ENCODE measurements around the gene DRC3.
"Not testable (repeated sequence)": the region's sequence is repeated elsewhere in the genome, so short reads cannot be mapped to it uniquely, and the experiment has no call there.

The DRC3 gene

GRCh38 chr17:17994271-17995069, 21.8 kb downstream of the DRC3 start:
- DNase-seq (ENCODE audit: low spot score): no peak

DNA sequence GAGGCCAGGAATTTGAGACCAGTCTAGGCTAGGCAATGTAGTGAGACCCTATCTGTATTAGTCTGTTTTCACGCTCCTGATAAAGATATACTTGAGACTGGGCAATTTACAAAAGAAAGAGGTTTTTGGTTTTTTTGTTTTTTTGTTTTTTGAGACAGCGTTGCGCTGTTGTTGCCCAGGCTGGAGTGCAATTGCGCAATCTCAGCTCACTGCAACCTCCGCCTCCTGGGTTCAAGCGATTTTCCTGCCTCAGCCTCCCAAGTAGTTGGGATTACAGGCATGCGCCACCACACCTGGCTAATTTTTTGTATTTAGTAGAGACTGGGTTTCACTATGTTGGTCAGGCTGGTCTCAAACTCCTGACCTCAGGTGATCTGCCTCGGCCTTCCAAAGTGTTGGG, 23.2 kb downstream of the DRC3 start:
- not testable (repeated sequence) for DNase-seq (ENCODE audit: low spot score)

DNA sequence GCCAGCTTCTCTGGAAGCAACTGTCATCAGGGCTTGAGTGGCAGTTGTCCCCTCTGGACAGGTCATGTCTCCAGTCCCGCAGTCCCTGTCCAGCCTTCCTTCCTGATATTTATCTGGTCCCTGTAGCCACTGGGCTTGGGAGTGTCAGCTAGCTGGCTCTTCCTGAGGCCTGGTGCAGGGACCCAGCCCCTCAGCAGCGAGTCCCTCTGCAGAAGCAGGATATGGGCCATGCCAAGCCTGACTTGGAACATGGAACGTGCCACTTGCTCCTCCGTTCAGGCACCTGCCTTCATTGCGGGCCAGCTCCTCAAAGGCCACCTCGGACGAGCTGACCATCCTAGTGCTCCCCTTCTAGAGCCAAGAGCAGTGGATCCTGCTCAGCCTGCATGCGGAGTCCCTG, 26.3 kb downstream of the DRC3 start:
- DNase-seq (ENCODE audit: low spot score): no peak

DNA sequence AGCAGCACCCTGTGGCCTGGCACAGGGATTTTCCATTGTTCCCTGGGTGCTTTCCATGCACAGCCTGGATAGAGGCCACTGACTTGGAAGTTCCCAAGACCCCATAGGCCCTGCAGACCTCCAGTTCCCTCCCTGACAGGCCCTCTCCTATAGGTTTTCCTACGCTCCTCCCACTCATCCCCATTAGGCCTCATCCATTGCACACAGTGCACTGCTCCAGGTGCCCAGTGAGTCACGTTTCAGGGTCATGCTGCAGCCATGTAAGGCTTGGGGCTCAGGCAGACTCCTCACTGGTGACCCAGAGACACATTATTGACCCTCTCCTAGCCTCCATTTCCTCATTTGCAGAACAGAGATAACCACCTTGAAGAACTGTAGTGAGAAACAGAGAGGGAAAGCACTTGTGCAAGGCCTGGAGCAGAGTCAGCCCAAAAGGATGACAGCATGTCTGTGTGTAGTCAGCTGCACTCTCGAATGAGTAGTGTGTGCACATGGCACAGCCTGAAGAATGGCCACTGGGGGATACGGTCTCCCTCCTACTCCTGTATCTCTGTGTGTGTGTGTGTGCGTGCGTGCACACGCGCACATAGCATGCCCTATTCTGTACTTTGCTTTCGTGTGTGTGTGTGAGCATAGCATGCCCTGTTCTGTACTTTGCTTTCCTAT, 26.8 kb downstream of the DRC3 start:
- no peak for DNase-seq (ENCODE audit: low spot score)

GRCh38 chr17:18000030-18000408, 27.4 kb downstream of the DRC3 start:
- no peak for DNase-seq (ENCODE audit: low spot score)

GRCh38 chr17:18002171-18002570, 29.5 kb downstream of the DRC3 start:
- no peak for DNase-seq (ENCODE audit: low spot score)

- DNase-seq (ENCODE audit: low spot score): no peak
These were observed 31.7 kb downstream of the DRC3 start for GRCh38 chr17:18004345-18004744.

GRCh38 chr17:18004884-18005305, 32.2 kb downstream of the DRC3 start:
- DNase-seq (ENCODE audit: low spot score): no peak

- no peak for DNase-seq (ENCODE audit: low spot score)
These were observed 32.8 kb downstream of the DRC3 start for GRCh38 chr17:18005496-18005895.

- DNase-seq (ENCODE audit: low spot score): no peak
These were observed 34.0 kb downstream of the DRC3 start for GRCh38 chr17:18006495-18007239.

DNA sequence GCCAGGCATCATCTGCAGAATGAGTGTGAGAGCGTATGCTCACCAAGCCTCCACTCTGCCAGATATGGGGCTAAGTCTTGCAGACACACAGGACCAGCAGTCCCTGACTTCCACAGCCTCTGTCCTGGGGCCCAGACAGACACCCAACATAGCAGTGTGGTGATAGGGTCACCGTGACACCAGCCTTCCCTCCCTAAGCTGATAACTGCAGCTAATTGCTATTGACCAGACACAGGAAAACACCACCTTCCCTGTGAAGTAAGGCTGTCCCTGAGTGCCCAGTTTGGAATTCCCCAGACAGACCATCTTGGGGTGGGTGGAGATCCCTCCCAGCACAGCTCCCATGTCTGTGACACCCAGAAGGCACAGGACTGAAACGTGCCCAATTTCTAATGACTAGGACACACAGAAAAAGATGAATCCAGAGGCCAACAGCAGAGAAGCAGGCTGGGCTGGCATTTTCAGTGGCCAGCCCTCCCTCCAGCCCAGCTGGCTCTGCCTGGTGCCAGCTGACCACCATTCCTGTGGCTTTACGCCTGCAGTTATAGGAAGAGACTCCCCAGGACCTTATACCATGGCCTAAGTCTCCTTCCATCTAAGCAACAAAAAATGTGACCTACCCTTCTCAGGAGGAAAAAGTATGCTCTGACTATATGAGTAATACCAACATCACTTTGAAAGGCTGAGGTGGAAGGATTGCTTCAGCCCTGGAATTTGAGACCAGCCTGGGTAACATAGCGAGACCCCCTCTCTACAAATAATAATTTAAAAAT, 36.0 kb downstream of the DRC3 start:
- DNase-seq (ENCODE audit: low spot score): no peak

DNA sequence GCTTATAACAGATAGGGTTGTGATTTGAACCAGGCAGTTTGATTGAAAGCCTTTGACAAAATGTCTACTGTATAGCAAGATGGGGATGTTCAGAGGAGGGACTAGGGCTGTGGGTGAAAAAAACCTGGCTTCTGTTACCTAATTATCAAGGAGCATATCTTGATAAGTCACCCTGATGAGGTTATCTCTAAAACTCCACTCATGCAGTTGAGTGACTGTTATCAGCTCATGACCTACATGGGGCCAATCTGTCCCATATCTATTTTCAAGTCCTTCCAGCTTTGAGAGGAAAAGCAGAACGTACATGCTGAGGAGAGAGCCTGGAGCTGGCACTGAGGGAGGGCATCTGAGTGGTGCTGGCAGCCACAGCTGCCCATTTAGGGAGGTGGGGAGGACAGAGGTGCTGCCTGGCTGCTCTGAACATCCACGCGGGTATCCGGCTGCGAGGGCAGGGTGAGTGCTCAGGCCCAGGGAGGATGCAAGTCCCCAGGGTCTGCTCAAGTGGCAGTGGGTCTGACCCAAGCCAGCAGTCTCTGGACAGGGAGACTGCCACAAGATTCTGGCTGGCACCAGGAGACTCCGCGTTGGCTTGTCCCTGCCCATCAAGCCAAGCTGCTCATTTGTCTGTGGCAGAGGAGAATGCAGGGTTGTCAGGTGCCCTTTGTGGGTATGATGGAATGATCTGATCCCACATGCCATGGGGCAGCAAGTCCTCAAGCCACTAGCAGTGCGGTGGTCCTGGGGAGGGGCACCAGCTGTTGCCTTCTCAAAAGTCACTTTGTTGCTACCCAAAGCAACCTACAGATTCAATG, 37.2 kb downstream of the DRC3 start:
- DNase-seq (ENCODE audit: low spot score): no peak

DNA sequence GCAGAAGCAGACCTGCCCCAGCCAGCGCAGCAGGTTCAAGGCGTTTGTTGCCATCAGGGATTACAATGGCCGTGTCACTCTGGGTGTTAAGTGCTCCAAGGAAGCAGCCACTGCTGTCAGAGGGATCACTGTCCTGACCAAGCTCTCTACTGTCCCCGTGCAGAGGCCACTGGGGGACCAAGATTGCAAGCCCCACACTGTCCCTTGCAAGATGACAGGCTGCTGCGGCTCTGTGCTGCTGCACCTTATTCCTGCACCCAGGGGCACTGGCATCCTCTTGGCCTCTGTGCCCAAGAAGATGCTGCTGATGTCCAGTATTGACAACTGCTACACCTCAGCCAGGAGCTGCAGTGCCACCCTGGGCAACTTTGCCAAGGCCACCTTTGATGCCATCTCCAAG, 38.6 kb downstream of the DRC3 start:
- DNase-seq (ENCODE audit: low spot score): no peak

DNA sequence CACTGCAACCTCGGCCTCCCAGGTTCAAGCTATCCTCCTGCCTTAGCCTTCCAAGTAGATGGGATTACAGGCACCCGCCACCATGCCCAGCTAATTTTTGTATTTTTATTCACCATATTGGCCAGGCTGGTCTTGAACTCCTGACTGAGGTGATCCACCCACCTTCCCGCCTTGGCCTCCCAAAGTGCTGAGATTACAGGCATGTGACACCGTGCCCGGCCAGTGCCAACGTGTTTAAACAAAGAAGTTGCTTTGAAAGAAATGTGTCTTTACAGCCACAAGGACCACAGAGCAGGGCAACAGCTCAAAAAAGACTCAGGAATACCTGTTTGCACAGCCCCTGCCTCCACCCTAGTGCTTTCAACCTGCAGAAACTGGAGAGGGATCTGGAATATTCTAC, 41.3 kb downstream of the DRC3 start:
- no peak for DNase-seq (ENCODE audit: low spot score)

DNA sequence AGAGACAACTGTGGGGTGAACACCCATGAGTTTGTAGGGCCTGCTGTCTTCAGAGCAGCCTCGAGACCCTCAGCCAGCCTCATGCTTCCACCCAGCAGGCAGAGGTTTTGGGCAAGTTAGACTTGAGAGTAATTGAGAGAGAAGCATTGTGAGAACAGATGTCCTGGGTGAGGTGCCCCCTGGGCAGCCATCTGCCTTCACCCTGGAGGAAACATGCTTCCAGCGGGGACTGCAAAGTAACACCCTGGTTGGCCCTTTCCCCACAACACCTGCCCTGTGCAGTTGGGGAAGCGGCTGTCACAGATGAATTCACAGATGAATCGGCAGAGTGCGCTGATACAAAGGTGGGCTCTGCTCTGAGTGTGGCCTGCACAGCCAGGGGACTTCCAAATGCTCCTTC, 42.9 kb downstream of the DRC3 start:
- no peak for DNase-seq (ENCODE audit: low spot score)

GRCh38 chr17:18016426-18016825, 43.8 kb downstream of the DRC3 start:
- DNase-seq (ENCODE audit: low spot score): no peak

GRCh38 chr17:18017958-18018357, 45.3 kb downstream of the DRC3 start:
- DNase-seq (ENCODE audit: low spot score): no peak

- DNase-seq (ENCODE audit: low spot score): no peak
These were observed 45.8 kb downstream of the DRC3 start for GRCh38 chr17:18018411-18018921.

- no peak for DNase-seq (ENCODE audit: low spot score)
These were observed 47.1 kb downstream of the DRC3 start for GRCh38 chr17:18019838-18020154.

- DNase-seq (ENCODE audit: low spot score): no peak
These were observed 48.3 kb downstream of the DRC3 start for GRCh38 chr17:18020971-18021370.

DNA sequence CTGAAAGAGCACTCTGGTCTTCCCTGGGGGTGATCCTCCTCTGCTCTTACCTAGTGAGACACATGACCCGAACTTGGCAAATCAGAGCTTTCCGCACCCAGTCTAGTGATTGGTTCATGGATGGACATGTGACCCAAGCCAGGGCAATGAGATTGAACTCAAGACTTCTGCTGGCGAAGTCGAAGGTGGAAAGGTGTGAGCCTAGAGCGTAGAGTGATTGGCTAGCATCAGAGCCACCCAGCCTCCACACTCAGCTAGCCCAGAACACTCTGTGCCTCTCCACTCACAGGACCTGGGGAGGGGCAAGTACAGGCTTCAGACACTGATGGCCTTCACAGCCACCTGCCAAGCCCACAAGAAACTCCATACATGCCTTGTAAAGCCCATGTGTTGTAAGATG, 48.7 kb downstream of the DRC3 start:
- no peak for DNase-seq (ENCODE audit: low spot score)

Measured in COLO829 (cell line).